Measurements from ENCODE around the gene MIA. TPM values are rescaled to one million over a fixed set of nuclear protein-coding genes. Genes with fewer than 3 reads are reported as not detected.
A peak's percentile ranks its signal among the peaks of the same experiment; 100 is the strongest.
"Not testable (repeated sequence)": the region's sequence is repeated elsewhere in the genome, so short reads cannot be mapped to it uniquely, and the experiment has no call there.

The MIA gene
- total RNA-seq, 1 donor from 2014 or later, result 1.7 TPM

GRCh38 chr19:40759352-40759751, 16.0 kb upstream of the MIA start:
- ATAC-seq, result no peak
- intact Hi-C loops (cut with DNase I), result no loop called here
- Histone ChIP-seq H3K9me3 (no peaks in the 10 kb centered on the region), H3K4me1 (peaks cover 29% of the 10 kb centered on the region), H3K27me3 (ENCODE audit: low read depth) (no peaks in the 10 kb centered on the region), H3K36me3 (peaks cover 95% of the 10 kb centered on the region), H3K27ac (no peak overlapping the region), H3K4me3 (no peak overlapping the region)
- no peak for TF ChIP-seq CTCF (IDR thresholded peaks at IDR 0.05)
- DNase-seq, result no peak

- ATAC-seq, result peak in 1 of 2 donors; percentile 48
- no peak for DNase-seq
- no peak overlapping the region for H3K27ac ChIP-seq
- no peaks in the 10 kb centered on the region for H3K27me3 ChIP-seq (ENCODE audit: low read depth)
- H3K36me3 ChIP-seq, result peaks cover 93% of the 10 kb centered on the region
- intact Hi-C loops (cut with DNase I), result no loop called here
- no peak overlapping the region for H3K4me3 ChIP-seq
- no peak for TF ChIP-seq CTCF (IDR thresholded peaks at IDR 0.05)
- no peaks in the 10 kb centered on the region for H3K4me1 ChIP-seq
- no peaks in the 10 kb centered on the region for H3K9me3 ChIP-seq
Observed at GRCh38 chr19:40762754-40763470, 12.4 kb upstream of the MIA start.

- no peak for ATAC-seq
- Histone ChIP-seq H3K9me3 (no peaks in the 10 kb centered on the region), H3K36me3 (peaks cover 87% of the 10 kb centered on the region), H3K27ac (no peak overlapping the region), H3K4me3 (no peak overlapping the region), H3K4me1 (no peaks in the 10 kb centered on the region), H3K27me3 (ENCODE audit: low read depth) (no peaks in the 10 kb centered on the region)
- no peak for DNase-seq
- no peak for TF ChIP-seq CTCF (IDR thresholded peaks at IDR 0.05)
- intact Hi-C loops (cut with DNase I), result no loop called here
Observed at GRCh38 chr19:40763526-40763925, 11.8 kb upstream of the MIA start.

GRCh38 chr19:40763963-40764362, 11.4 kb upstream of the MIA start:
- Histone ChIP-seq H3K9me3 (no peaks in the 10 kb centered on the region), H3K4me3 (no peak overlapping the region), H3K27me3 (ENCODE audit: low read depth) (no peaks in the 10 kb centered on the region), H3K4me1 (no peaks in the 10 kb centered on the region), H3K27ac (no peak overlapping the region), H3K36me3 (peaks cover 82% of the 10 kb centered on the region)
- no peak for TF ChIP-seq CTCF (IDR thresholded peaks at IDR 0.05)
- intact Hi-C loops (cut with DNase I), result no loop called here
- ATAC-seq, result no peak
- DNase-seq, result no peak

GRCh38 chr19:40766385-40766784, 8.9 kb upstream of the MIA start:
- H3K27me3 ChIP-seq (ENCODE audit: low read depth); H3K9me3 ChIP-seq; H3K4me1 ChIP-seq; H3K4me3 ChIP-seq; DNase-seq; H3K27ac ChIP-seq; ATAC-seq; intact Hi-C loops (cut with DNase I): not testable (repeated sequence)
- peaks cover 58% of the 10 kb centered on the region for H3K36me3 ChIP-seq

- H3K27ac ChIP-seq, result no peak overlapping the region
- no peaks in the 10 kb centered on the region for H3K9me3 ChIP-seq
- no peaks in the 10 kb centered on the region for H3K4me1 ChIP-seq
- intact Hi-C loops (cut with DNase I), result no loop called here
- H3K4me3 ChIP-seq, result no peak overlapping the region
- peaks cover 37% of the 10 kb centered on the region for H3K36me3 ChIP-seq
- peak; percentile 83 to 93 for ATAC-seq
- no peaks in the 10 kb centered on the region for H3K27me3 ChIP-seq (ENCODE audit: low read depth)
- no peak for DNase-seq
- TF ChIP-seq CTCF (IDR thresholded peaks at IDR 0.05), result no peak
Observed at GRCh38 chr19:40768869-40769268, 6.5 kb upstream of the MIA start.

GRCh38 chr19:40771101-40771862, 4.0 kb upstream of the MIA start:
- ATAC-seq, result not testable (repeated sequence)

More at GRCh38 chr19:40771101-40771862, 4.0 kb upstream of the MIA start:
- H3K27me3 ChIP-seq (ENCODE audit: low read depth); H3K4me1 ChIP-seq; DNase-seq; H3K9me3 ChIP-seq; intact Hi-C loops (cut with DNase I); H3K4me3 ChIP-seq; H3K27ac ChIP-seq: not testable (repeated sequence)
- peaks cover 13% of the 10 kb centered on the region for H3K36me3 ChIP-seq
